Astrocyte (in vitro differentiated cells and primary cell): ENCODE results near the gene ANKS6. TPM values are rescaled to one million over a fixed set of nuclear protein-coding genes. Genes with fewer than 3 reads are reported as not detected.
A peak's percentile ranks its signal among the peaks of the same experiment; 100 is the strongest.

Experiments used
- DNase-seq: peaks from one replicate; pipeline ENCODE4 v3.0.0-alpha.2; 2010; ENCODE audit warnings: low read depth
- FAIRE-seq: peaks from 2 replicates; lab custom pipeline; 2011; peaks lifted over from hg19 to GRCh38; lab: Jason Lieb, UNC
- H2AFZ ChIP-seq: 2 replicates; pipeline ENCODE4 v1.6.0; 2012; ENCODE audit warnings: low read depth, low read length, inconsistent platforms
- H3K27ac ChIP-seq: 2 replicates; pipeline ENCODE4 v1.5.1; 2011; ENCODE audit warnings: low read depth, low read length, inconsistent platforms
- H3K27me3 ChIP-seq: 2 replicates; pipeline ENCODE4 v1.6.0; 2011; ENCODE audit warnings: low read length, inconsistent platforms; ENCODE audit not compliant: insufficient read depth
- H3K36me3 ChIP-seq: 2 replicates; pipeline ENCODE4 v1.5.1; 2011; ENCODE audit warnings: low read length, inconsistent platforms; ENCODE audit not compliant: insufficient read depth
- H3K4me1 ChIP-seq: 2 replicates; pipeline ENCODE4 v1.5.1; 2011; ENCODE audit warnings: low read length, inconsistent platforms; ENCODE audit not compliant: insufficient read depth
- H3K4me2 ChIP-seq: 2 replicates; pipeline ENCODE4 v1.6.0; 2012; ENCODE audit warnings: low read length, inconsistent platforms
- H3K4me3 ChIP-seq: 2 replicates; pipeline ENCODE4 v1.5.1; 2011; ENCODE audit warnings: low read depth, mild to moderate bottlenecking, low read length, inconsistent platforms; ENCODE audit not compliant: insufficient read depth
- H3K79me2 ChIP-seq: 2 replicates; pipeline ENCODE4 v1.6.0; 2012; ENCODE audit warnings: mild to moderate bottlenecking, low read length, inconsistent platforms; ENCODE audit not compliant: insufficient read depth
- H3K9ac ChIP-seq: 2 replicates; pipeline ENCODE4 v1.6.0; 2012; ENCODE audit warnings: mild to moderate bottlenecking, low read length, inconsistent platforms
- H3K9me3 ChIP-seq: 2 replicates; pipeline ENCODE4 v1.5.1; 2012; ENCODE audit warnings: low read depth, mild to moderate bottlenecking, low read length, inconsistent platforms; ENCODE audit not compliant: insufficient read depth
- H4K20me1 ChIP-seq: 2 replicates; pipeline ENCODE4 v1.6.0; 2012; ENCODE audit warnings: low read length, inconsistent platforms; ENCODE audit not compliant: insufficient read depth
- H3K27ac Mint-ChIP-seq: one replicate; pipeline ENCODE4 v1.8.0; 2021; ENCODE audit warnings: mild to moderate bottlenecking, mixed read lengths; ENCODE audit not compliant: unreplicated experiment
- H3K27me3 Mint-ChIP-seq: one replicate; pipeline ENCODE4 v1.8.0; 2021; ENCODE audit warnings: low read depth, mixed read lengths; ENCODE audit not compliant: unreplicated experiment
- H3K36me3 Mint-ChIP-seq: one replicate; pipeline ENCODE4 v1.8.0; 2021; ENCODE audit warnings: low read depth, mixed read lengths; ENCODE audit not compliant: unreplicated experiment
- H3K4me1 Mint-ChIP-seq: one replicate; pipeline ENCODE4 v1.8.0; 2021; ENCODE audit warnings: low read depth, mixed read lengths; ENCODE audit not compliant: unreplicated experiment
- H3K4me3 Mint-ChIP-seq: one replicate; pipeline ENCODE4 v1.8.0; 2021; ENCODE audit warnings: mild to moderate bottlenecking, moderate library complexity, mixed read lengths; ENCODE audit not compliant: unreplicated experiment
- H3K9me3 Mint-ChIP-seq: one replicate; pipeline ENCODE4 v1.8.0; 2021; ENCODE audit warnings: mild to moderate bottlenecking, mixed read lengths; ENCODE audit not compliant: unreplicated experiment
- CTCF ChIP-seq: IDR thresholded peaks from 2 replicates; pipeline ENCODE4 v1.5.1; 2011; ENCODE audit warnings: low read depth, mild to moderate bottlenecking, inconsistent platforms, low read length, moderate library complexity; ENCODE audit not compliant: insufficient read depth
- EZH2 ChIP-seq: IDR thresholded peaks from 2 replicates; pipeline ENCODE4 v1.6.1; 2012; ENCODE audit warnings: mild to moderate bottlenecking, low read length, inconsistent platforms; ENCODE audit not compliant: insufficient read depth
- total RNA-seq: library from RNA; stranded (reverse); gene quantifications from 2 replicates; pipeline ENCODE4 v1.2.1, GENCODE V29; 2021

Gene ANKS6
- total RNA-seq, 1 donor from 2014 or later: 16.7 TPM

- Mint-ChIP-seq H3K9me3 (no peaks in the 10 kb centered on the region), H3K27ac (no peak overlapping the region), H3K27me3 (peaks cover 48% of the 10 kb centered on the region), H3K36me3 (peaks cover 2% of the 10 kb centered on the region), H3K4me1 (peaks cover 4% of the 10 kb centered on the region), H3K4me3 (no peak overlapping the region)
- no peak overlapping the region for H3K4me2 ChIP-seq
- FAIRE-seq (no peak), DNase-seq (no peak)
- no peak overlapping the region for H2AFZ ChIP-seq
- H3K4me3 ChIP-seq: no peak overlapping the region
- no peaks in the 10 kb centered on the region for H3K4me1 ChIP-seq
- no peaks in the 10 kb centered on the region for H3K79me2 ChIP-seq
- H3K27ac ChIP-seq: no peak overlapping the region
- H3K9ac ChIP-seq: no peak overlapping the region
- H3K27me3 ChIP-seq: peaks cover 20% of the 10 kb centered on the region
- TF ChIP-seq CTCF: no peak
- TF ChIP-seq EZH2: no peak
- H3K9me3 ChIP-seq: no peaks in the 10 kb centered on the region
- no peaks in the 10 kb centered on the region for H3K36me3 ChIP-seq
- H4K20me1 ChIP-seq: no peaks in the 10 kb centered on the region
These were observed 68.9 kb downstream of the ANKS6 start for GRCh38 chr9:98727428-98727827.

GRCh38 chr9:98726735-98727134 lies 69.6 kb downstream of the ANKS6 start:
- Mint-ChIP-seq H3K9me3 (no peaks in the 10 kb centered on the region), H3K27me3 (peaks cover 55% of the 10 kb centered on the region), H3K36me3 (peaks cover 2% of the 10 kb centered on the region), H3K27ac (no peak overlapping the region), H3K4me1 (peaks cover 4% of the 10 kb centered on the region), H3K4me3 (no peak overlapping the region)
- no peaks in the 10 kb centered on the region for H3K4me1 ChIP-seq
- peak; percentile 34 for DNase-seq
- H3K9me3 ChIP-seq: no peaks in the 10 kb centered on the region
- no peaks in the 10 kb centered on the region for H4K20me1 ChIP-seq
- H3K9ac ChIP-seq: no peak overlapping the region
- H3K4me2 ChIP-seq: no peak overlapping the region
- TF ChIP-seq CTCF (no peak), EZH2 (no peak)
- H3K27me3 ChIP-seq: peaks cover 20% of the 10 kb centered on the region
- FAIRE-seq: no peak
- no peak overlapping the region for H2AFZ ChIP-seq
- no peak overlapping the region for H3K4me3 ChIP-seq
- H3K79me2 ChIP-seq: no peaks in the 10 kb centered on the region
- H3K36me3 ChIP-seq: no peaks in the 10 kb centered on the region
- H3K27ac ChIP-seq: no peak overlapping the region

GRCh38 chr9:98724810-98725530 lies 71.4 kb downstream of the ANKS6 start:
- Histone ChIP-seq H2AFZ (no peak overlapping the region), H3K4me1 (no peaks in the 10 kb centered on the region), H3K4me3 (no peak overlapping the region), H3K27me3 (peaks cover 23% of the 10 kb centered on the region), H3K4me2 (no peak overlapping the region), H3K9ac (no peak overlapping the region), H3K36me3 (no peaks in the 10 kb centered on the region), H3K27ac (no peak overlapping the region), H3K79me2 (no peaks in the 10 kb centered on the region), H3K9me3 (no peaks in the 10 kb centered on the region), H4K20me1 (no peaks in the 10 kb centered on the region)
- TF ChIP-seq CTCF: no peak
- no peak for TF ChIP-seq EZH2
- peaks cover 4% of the 10 kb centered on the region for H3K4me1 Mint-ChIP-seq
- no peak overlapping the region for H3K27ac Mint-ChIP-seq
- H3K4me3 Mint-ChIP-seq: no peak overlapping the region
- H3K27me3 Mint-ChIP-seq: peaks cover 62% of the 10 kb centered on the region
- no peaks in the 10 kb centered on the region for H3K9me3 Mint-ChIP-seq
- DNase-seq (no peak), FAIRE-seq (no peak)
- peaks cover 1% of the 10 kb centered on the region for H3K36me3 Mint-ChIP-seq
